Measurements from ENCODE around the gene HSF4.

GRCh38 chr16:67129422-67129821 lies 35.1 kb upstream of the HSF4 start:
- TF ChIP-seq, protein P1, sequence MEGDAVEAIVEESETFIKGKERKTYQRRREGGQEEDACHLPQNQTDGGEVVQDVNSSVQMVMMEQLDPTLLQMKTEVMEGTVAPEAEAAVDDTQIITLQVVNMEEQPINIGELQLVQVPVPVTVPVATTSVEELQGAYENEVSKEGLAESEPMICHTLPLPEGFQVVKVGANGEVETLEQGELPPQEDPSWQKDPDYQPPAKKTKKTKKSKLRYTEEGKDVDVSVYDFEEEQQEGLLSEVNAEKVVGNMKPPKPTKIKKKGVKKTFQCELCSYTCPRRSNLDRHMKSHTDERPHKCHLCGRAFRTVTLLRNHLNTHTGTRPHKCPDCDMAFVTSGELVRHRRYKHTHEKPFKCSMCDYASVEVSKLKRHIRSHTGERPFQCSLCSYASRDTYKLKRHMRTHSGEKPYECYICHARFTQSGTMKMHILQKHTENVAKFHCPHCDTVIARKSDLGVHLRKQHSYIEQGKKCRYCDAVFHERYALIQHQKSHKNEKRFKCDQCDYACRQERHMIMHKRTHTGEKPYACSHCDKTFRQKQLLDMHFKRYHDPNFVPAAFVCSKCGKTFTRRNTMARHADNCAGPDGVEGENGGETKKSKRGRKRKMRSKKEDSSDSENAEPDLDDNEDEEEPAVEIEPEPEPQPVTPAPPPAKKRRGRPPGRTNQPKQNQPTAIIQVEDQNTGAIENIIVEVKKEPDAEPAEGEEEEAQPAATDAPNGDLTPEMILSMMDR (IDR thresholded peaks at IDR 0.05): no peak
- TF ChIP-seq POLR2A (IDR thresholded peaks at IDR 0.05): no peak
- TF ChIP-seq POLR2AphosphoS5 (IDR thresholded peaks at IDR 0.05; ENCODE audit: insufficient read depth in 1 of 2, low read depth in 1 of 2): no peak
